Peyer's patch (tissue), 4 donors: ENCODE results near the gene TOX2. TPM values are rescaled to one million over a fixed set of nuclear protein-coding genes. Genes with fewer than 3 reads are reported as not detected.

Experiments used
- DNase-seq, 3 donors: peaks; one replicate each; pipeline ENCODE4 v3.0.0-alpha.2; 2017 to 2019
- H3K27ac ChIP-seq, 4 donors: fragments of 200-600 bp; sonication (generic); one replicate each; pipeline ENCODE4 v1.5.1; 2016 to 2019
- H3K27me3 ChIP-seq, 2 donors: fragments of 200-600 bp; sonication (generic); one replicate each; pipeline ENCODE4 v1.5.1; 2019
- H3K36me3 ChIP-seq, 3 donors: fragments of 200-600 bp; sonication (generic); one replicate each; pipeline ENCODE4 v1.5.1; 2016 to 2019
- H3K4me1 ChIP-seq, 4 donors: fragments of 200-600 bp; sonication (generic); one replicate each; pipeline ENCODE4 v1.5.1; 2016 to 2019
- H3K4me3 ChIP-seq, 4 donors: fragments of 200-600 bp; sonication (generic); 1 replicate in 3 of 4; 2 replicates in 1 of 4; pipeline ENCODE4 v1.5.1; 2016 to 2019; ENCODE audit warnings: mild to moderate bottlenecking in 1 of 4
- H3K9me3 ChIP-seq, 4 donors: fragments of 200-600 bp; sonication (generic); one replicate each; pipeline ENCODE4 v1.5.1; 2016 to 2019; ENCODE audit warnings: mild to moderate bottlenecking in 1 of 4
- POLR2A ChIP-seq, 2 donors: fragments of 450-650 bp; IDR thresholded peaks; one replicate each; pipeline ENCODE4 v1.5.1; 2017; ENCODE audit warnings: antibody characterized with exemption in 2 of 2, mild to moderate bottlenecking in 2 of 2, moderate library complexity in 2 of 2
- total RNA-seq, 4 donors: library from RNA; depleted of rRNA; stranded (reverse); fragments of >200 nt; gene quantifications; one replicate each; pipeline ENCODE4 v1.1.0, GENCODE V29; 2016
- TF ChIP-seq, protein P1 (sequence below), 6 experiments: fragments of 450-650 bp in 4 of 6; fragments of 200-600 bp in 2 of 6; sonication (generic) in 1 of 6; IDR thresholded peaks; one replicate each; pipeline ENCODE4 v1.5.1; 2017 to 2019; ENCODE audit warnings: antibody characterized with exemption in 6 of 6, mild to moderate bottlenecking in 3 of 6, moderate library complexity in 1 of 6

TOX2 gene
- total RNA-seq, 4 donors from 2014 or later: 1.9 to 5.8 (median 2.0) TPM

DNA sequence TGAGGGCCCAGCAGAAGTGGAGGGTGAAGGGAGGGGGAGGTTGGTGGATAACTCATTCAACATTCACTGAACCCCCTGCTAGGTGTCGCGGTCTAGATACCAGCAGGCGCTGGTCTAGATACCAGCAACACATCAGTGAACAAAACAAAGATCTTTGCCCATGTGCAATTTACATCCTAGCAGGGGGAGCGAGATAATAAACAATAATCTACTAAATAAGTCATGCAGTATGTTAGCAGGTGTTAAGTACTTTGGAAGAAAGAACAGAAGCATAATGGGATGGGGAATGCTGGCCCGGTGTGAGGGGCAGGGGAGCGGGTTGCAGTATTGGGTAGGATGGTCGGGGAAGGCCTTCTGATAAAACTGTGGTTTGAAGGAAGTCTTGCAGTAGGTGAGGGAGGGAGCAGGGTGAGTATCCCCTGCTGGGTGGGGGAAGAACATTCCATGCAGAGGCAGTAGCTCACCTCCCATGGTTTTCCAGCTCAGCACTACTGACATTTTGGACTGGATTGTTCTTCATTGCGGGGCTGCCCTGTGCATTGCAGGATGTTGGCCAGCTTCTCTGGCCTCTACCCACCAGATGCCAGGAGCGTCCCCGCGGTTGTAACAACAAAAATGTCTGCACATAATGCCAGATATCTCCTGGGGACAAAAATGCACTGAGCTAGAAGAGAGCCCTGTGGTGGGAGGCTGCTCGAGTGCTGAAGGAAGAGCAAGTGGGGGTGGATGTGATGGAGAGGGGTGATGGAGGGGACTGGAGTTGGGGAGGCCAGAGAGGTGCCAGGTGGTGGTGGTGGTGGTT is 117.3 kb downstream of the TOX2 start:
- H3K4me3 ChIP-seq: no peak overlapping the region
- no peak for DNase-seq
- TF ChIP-seq, protein P1, sequence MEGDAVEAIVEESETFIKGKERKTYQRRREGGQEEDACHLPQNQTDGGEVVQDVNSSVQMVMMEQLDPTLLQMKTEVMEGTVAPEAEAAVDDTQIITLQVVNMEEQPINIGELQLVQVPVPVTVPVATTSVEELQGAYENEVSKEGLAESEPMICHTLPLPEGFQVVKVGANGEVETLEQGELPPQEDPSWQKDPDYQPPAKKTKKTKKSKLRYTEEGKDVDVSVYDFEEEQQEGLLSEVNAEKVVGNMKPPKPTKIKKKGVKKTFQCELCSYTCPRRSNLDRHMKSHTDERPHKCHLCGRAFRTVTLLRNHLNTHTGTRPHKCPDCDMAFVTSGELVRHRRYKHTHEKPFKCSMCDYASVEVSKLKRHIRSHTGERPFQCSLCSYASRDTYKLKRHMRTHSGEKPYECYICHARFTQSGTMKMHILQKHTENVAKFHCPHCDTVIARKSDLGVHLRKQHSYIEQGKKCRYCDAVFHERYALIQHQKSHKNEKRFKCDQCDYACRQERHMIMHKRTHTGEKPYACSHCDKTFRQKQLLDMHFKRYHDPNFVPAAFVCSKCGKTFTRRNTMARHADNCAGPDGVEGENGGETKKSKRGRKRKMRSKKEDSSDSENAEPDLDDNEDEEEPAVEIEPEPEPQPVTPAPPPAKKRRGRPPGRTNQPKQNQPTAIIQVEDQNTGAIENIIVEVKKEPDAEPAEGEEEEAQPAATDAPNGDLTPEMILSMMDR (IDR thresholded peaks at IDR 0.05): no peak
- TF ChIP-seq POLR2A (IDR thresholded peaks at IDR 0.05): no peak

DNA sequence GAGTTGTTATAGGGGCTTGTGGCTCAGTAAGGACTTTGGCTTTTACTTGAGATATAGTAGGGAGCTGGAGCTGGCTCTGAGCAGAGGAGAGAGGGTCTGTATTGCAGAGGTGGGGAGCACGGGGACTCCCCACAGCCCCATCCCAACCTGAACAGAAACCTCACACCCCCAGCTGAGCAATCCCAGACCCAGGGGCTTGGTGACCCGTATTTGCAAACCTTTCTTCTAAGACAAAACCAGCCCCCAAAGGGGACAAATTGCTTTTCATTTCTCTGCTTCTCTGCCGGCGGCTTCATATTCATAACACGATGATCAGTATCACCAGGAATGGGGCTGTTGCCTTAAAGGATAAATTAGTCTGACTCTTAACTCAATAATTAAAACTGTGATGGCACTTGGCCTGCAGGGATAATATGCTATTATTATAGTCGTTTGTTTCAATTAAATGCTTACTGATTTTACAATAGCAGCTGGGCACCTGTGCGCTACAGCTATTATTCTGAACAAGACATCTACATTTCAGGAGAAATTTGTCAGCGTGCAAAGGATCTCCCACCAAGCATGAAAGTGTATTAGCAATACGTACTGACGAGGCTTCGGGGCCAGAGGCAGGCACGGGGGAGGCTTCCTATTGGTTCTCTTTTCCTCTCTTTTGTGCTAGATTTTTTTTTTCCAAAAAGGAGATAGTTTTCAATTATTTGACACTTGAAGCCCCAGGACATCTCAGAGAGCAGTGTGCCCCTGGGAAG is 118.1 kb downstream of the TOX2 start:
- DNase-seq: no peak
- no peaks in the 10 kb centered on the region for H3K9me3 ChIP-seq
- H3K4me3 ChIP-seq: no peak overlapping the region
- no peaks in the 10 kb centered on the region for H3K36me3 ChIP-seq
- no peaks in the 10 kb centered on the region for H3K27me3 ChIP-seq
- no peaks in the 10 kb centered on the region for H3K4me1 ChIP-seq
- no peak overlapping the region for H3K27ac ChIP-seq
- TF ChIP-seq, protein P1 (IDR thresholded peaks at IDR 0.05): no peak
- no peak for TF ChIP-seq POLR2A (IDR thresholded peaks at IDR 0.05)

More for the DNA sequence above, 117.3 kb downstream of the TOX2 start:
- H3K36me3 ChIP-seq: no peaks in the 10 kb centered on the region
- no peaks in the 10 kb centered on the region for H3K4me1 ChIP-seq
- H3K27ac ChIP-seq: no peak overlapping the region
- no peaks in the 10 kb centered on the region for H3K27me3 ChIP-seq
- H3K9me3 ChIP-seq: no peaks in the 10 kb centered on the region

DNA sequence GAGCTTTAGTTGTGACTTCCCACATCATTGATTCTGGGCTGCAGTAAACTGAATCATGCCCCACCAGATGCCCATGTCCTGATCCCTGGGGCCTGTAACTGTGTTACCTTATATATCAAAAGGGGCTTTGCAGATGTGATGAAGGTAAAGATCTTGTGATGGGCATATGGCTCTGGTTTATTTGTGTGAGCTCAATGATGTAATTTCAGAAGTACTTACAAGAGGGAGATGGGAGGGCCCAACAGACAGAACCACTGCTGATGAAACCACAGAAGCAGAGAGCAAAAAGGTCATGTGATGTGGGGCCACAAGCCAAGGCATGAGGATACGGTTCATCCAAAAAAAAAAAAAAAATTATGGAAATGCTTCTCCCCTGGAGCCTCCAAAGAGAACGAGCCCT is 118.7 kb downstream of the TOX2 start:
- no peak for DNase-seq

DNA sequence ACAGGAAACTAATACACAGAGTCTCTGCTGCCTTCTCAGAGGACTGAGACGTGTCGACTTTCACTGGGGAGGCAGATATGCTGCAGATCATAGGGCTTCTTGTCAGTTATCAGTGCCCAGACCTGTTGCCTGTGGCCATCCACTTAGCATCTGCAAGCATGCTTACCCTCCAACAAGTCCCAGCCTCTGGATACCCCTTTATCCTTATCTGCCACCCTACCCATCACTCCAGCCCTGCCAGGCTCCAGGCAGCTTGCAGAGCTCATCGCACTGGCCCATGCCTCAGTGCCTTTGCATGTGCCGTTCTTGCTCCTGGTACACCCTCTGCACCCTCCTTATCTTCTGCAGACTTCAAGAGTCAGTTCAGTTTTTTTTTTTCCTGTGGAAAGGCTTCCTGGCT is 119.2 kb downstream of the TOX2 start:
- Histone ChIP-seq H3K27ac (no peak overlapping the region), H3K9me3 (no peaks in the 10 kb centered on the region), H3K36me3 (no peaks in the 10 kb centered on the region), H3K4me3 (no peak overlapping the region), H3K4me1 (no peaks in the 10 kb centered on the region), H3K27me3 (no peaks in the 10 kb centered on the region)
- DNase-seq: peak in 1 of 3 donors; percentile 19
- no peak for TF ChIP-seq POLR2A (IDR thresholded peaks at IDR 0.05)
- TF ChIP-seq, protein P1 (IDR thresholded peaks at IDR 0.05): no peak

More for the DNA sequence above, 118.7 kb downstream of the TOX2 start:
- TF ChIP-seq POLR2A (IDR thresholded peaks at IDR 0.05): no peak
- TF ChIP-seq, protein P1 (IDR thresholded peaks at IDR 0.05): no peak
- H3K4me3 ChIP-seq: no peak overlapping the region
- no peaks in the 10 kb centered on the region for H3K27me3 ChIP-seq
- H3K36me3 ChIP-seq: no peaks in the 10 kb centered on the region
- H3K27ac ChIP-seq: no peak overlapping the region
- no peaks in the 10 kb centered on the region for H3K4me1 ChIP-seq
- no peaks in the 10 kb centered on the region for H3K9me3 ChIP-seq

DNA sequence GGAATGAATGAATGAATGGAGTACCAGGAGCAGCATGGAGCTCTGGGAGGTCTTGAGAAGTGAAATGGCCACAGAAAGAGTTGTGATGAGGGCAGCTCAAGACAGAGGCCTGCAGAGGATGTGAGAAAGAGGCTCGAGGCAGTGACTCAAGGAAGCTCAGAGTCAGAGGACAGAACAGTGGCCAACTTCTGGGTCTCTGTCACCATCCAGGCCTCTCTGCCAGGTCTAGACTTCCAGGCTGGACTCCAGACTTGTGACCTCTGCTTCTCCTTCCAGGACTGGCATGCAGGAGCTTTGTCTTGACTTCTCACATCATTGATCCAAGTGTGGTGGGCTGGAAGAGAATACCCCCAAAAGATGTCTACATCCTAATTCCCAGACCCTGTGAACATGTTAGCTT is 119.8 kb downstream of the TOX2 start:
- Histone ChIP-seq H3K9me3 (no peaks in the 10 kb centered on the region), H3K36me3 (no peaks in the 10 kb centered on the region), H3K27ac (no peak overlapping the region), H3K27me3 (no peaks in the 10 kb centered on the region), H3K4me1 (no peaks in the 10 kb centered on the region), H3K4me3 (no peak overlapping the region)
- TF ChIP-seq, protein P1 (IDR thresholded peaks at IDR 0.05): no peak
- TF ChIP-seq POLR2A (IDR thresholded peaks at IDR 0.05): no peak
- DNase-seq: no peak
